ENCODE measurements around the gene DNAJB14. TPM values are rescaled to one million over a fixed set of nuclear protein-coding genes. Genes with fewer than 3 reads are reported as not detected.

Gene DNAJB14
- total RNA-seq, result 24.3 TPM

DNA sequence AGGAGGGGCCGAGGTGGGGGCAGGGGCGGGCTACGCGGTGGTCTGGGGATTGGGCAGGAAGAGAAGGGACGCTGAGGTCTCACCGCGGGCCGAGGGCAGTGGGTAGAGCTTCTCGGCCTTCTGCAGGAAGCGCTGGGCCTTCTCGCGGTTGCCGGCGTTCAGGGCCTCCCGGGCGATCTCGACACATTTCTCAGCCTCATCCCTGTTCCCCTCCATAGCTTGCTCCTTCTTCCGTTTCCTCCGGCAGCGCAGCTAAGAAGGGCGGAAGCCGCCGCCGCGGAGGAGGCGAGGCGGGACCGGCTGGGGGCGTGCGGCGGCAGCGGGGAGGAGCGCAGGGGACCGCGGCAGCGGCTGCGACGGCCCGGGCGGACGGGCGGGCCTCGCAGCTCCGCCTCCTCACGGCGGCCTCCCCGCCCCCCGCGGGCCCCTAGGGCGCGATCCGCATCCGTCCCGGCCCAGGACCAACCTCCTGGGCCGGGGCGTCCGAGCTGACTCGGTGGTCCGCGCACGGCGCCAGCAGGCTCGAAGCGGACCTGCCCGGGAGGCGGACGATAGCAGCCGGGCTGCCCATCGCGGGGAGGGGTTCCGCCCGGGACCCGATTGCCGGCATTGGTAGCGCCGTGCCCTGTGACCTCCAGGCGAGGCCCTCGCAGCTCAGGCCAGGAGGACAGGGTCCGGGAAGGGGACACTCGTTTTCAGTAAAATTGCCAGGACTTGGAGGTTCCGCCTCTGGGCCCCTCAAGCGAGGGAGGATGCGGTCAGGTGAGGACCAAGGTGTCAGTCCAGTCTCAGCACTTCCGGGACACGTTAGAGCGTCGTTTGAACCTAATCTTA, at the start of gene DNAJB14:
Gene DNAJB14 (minus strand): TSS at position 263 of the 834 bp plus-strand sequence. CDS start 47 bp downstream, at position 216.
- H3K27me3 ChIP-seq, result no peaks in the 10 kb centered on the region
- intact Hi-C loops (cut with DNase I), result loop anchor here (5.0 kb wide), 1 partner anchor 54 kb away; the partner anchor contains the start of gene LAMTOR3
- H3K27ac ChIP-seq, result peak within 1 kb of the TSS; percentile 95
- peak within 1 kb of the TSS; percentile 79 to 81 for H3K4me3 ChIP-seq
- TF ChIP-seq POLR2AphosphoS5 (IDR thresholded peaks at IDR 0.05; ENCODE audit: insufficient read depth in 1 of 2, low read depth in 1 of 2), result peak in 1 of 2 donors; percentile 56
- TF ChIP-seq POLR2A (IDR thresholded peaks at IDR 0.05), result no peak
- H3K9me3 ChIP-seq, result no peaks in the 10 kb centered on the region
- peaks cover 71% of the 10 kb centered on the region for H3K4me1 ChIP-seq
- DNase-seq (ENCODE audit: extremely low spot score in 2 of 2), result peak in 1 of 2 donors; percentile 88
- peaks cover 0 to 6% of the 10 kb centered on the region in 2 donors for H3K36me3 ChIP-seq

DNA sequence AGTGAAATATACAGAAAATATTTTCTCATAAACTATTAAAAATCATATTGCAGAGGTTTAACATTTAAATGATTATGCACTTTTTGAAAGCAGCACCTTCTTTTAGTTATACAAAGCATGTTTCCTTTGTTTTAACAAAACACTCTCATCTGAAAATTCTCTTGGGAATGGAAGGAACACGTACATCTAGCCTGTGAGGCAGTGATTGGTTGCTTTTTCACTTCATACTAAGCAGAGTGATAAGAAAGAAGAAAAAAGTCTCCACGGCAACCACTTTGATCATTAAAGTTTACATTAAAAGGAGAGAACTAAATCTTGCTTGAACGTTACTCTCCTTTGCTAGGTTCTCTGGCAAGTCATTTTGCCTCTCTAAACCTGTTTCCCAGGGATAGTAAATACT, 45.3 kb upstream of the DNAJB14 start:
- DNase-seq (ENCODE audit: extremely low spot score in 2 of 2), result no peak
- no peak for TF ChIP-seq POLR2A (IDR thresholded peaks at IDR 0.05)
- no peak for TF ChIP-seq CTCF (IDR thresholded peaks at IDR 0.05)
- TF ChIP-seq POLR2AphosphoS5 (IDR thresholded peaks at IDR 0.05; ENCODE audit: insufficient read depth in 1 of 2, low read depth in 1 of 2), result no peak
- no peaks in the 10 kb centered on the region for H3K4me1 ChIP-seq
- intact Hi-C loops (cut with DNase I), result no loop called here
- no peaks in the 10 kb centered on the region for H3K36me3 ChIP-seq
- no peaks in the 10 kb centered on the region for H3K9me3 ChIP-seq
- H3K27ac ChIP-seq, result no peak overlapping the region
- no peak overlapping the region for H3K4me3 ChIP-seq
- H3K27me3 ChIP-seq, result no peaks in the 10 kb centered on the region

DNA sequence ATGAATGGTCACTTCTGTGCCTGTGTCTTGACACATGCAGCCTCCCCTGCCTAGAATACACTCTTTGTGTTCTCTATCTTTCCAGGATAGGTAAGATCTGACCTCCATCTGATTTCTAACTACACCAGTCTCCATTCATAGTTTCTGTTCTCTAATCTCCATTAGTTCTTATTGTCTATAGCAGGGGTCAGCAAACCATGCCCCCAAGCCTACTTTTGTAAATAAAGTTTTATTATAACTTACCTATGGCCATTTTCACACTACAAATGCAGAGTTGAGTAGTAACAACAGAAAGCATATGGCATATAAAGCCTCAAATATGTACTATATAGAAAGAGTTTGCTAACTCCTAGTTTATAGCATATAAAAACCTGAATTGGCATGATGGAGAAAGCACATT, 41.3 kb upstream of the DNAJB14 start:
- intact Hi-C loops (cut with DNase I), result no loop called here
- no peaks in the 10 kb centered on the region for H3K27me3 ChIP-seq
- H3K4me3 ChIP-seq, result no peak overlapping the region
- no peak for DNase-seq (ENCODE audit: extremely low spot score in 2 of 2)
- TF ChIP-seq CTCF (IDR thresholded peaks at IDR 0.05) (no peak), POLR2AphosphoS5 (IDR thresholded peaks at IDR 0.05; ENCODE audit: insufficient read depth in 1 of 2, low read depth in 1 of 2) (no peak), POLR2A (IDR thresholded peaks at IDR 0.05) (no peak)
- no peak overlapping the region for H3K27ac ChIP-seq
- H3K36me3 ChIP-seq, result no peaks in the 10 kb centered on the region
- no peaks in the 10 kb centered on the region for H3K9me3 ChIP-seq
- no peaks in the 10 kb centered on the region for H3K4me1 ChIP-seq

DNA sequence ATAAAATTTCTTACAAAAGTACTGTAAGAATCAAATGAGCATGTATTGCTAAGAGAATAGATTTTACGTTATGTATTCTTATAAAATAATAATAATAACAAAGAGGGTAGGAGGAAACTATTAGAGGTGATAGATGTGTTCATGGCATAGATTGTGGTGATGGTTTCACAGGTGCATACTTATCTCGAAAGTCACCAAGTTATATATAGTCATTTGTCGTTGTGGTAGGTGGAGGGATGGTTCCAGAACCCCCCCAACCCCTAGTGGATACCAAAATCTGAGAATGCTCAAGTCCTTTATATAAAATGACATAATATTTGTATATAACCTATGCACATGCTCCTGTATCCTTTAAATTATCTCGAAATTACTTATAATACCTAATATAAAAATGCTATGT, 40.4 kb upstream of the DNAJB14 start:
- Histone ChIP-seq H3K27ac (no peak overlapping the region), H3K4me3 (no peak overlapping the region), H3K27me3 (no peaks in the 10 kb centered on the region), H3K9me3 (no peaks in the 10 kb centered on the region), H3K4me1 (no peaks in the 10 kb centered on the region), H3K36me3 (no peaks in the 10 kb centered on the region)
- TF ChIP-seq CTCF (IDR thresholded peaks at IDR 0.05) (no peak), POLR2AphosphoS5 (IDR thresholded peaks at IDR 0.05; ENCODE audit: insufficient read depth in 1 of 2, low read depth in 1 of 2) (no peak), POLR2A (IDR thresholded peaks at IDR 0.05) (no peak)
- intact Hi-C loops (cut with DNase I), result no loop called here
- DNase-seq (ENCODE audit: extremely low spot score in 2 of 2), result no peak

- intact Hi-C loops (cut with DNase I), result no loop called here
- H3K27me3 ChIP-seq, result no peaks in the 10 kb centered on the region
- H3K4me1 ChIP-seq, result no peaks in the 10 kb centered on the region
- H3K36me3 ChIP-seq, result no peaks in the 10 kb centered on the region
- no peak for DNase-seq (ENCODE audit: extremely low spot score in 2 of 2)
- TF ChIP-seq CTCF (IDR thresholded peaks at IDR 0.05) (no peak), POLR2A (IDR thresholded peaks at IDR 0.05) (no peak), POLR2AphosphoS5 (IDR thresholded peaks at IDR 0.05; ENCODE audit: insufficient read depth in 1 of 2, low read depth in 1 of 2) (no peak)
- H3K4me3 ChIP-seq, result no peak overlapping the region
- no peaks in the 10 kb centered on the region for H3K9me3 ChIP-seq
- H3K27ac ChIP-seq, result no peak overlapping the region
These were observed 37.0 kb upstream of the DNAJB14 start for GRCh38 chr4:99983289-99983943.
